ENCODE measurements around the gene CCDC137.

Gene CCDC137

GRCh38 chr17:81652906-81653771, 13.4 kb upstream of the CCDC137 start:
- DNase-seq, result no peak

GRCh38 chr17:81655378-81656117, 11.0 kb upstream of the CCDC137 start:
- DNase-seq, result no peak

GRCh38 chr17:81656118-81656743, 10.3 kb upstream of the CCDC137 start, which contains the start of gene PDE6G:
Gene PDE6G, minus strand, starts transcription at chr17:81656542. Its CDS starts 3,237 bp downstream, at chr17:81653305.
- DNase-seq, result no peak

- no peak for DNase-seq
Observed at GRCh38 chr17:81656835-81657234, 9.7 kb upstream of the CCDC137 start.

GRCh38 chr17:81659038-81659437, 7.5 kb upstream of the CCDC137 start:
- DNase-seq, result no peak

DNA sequence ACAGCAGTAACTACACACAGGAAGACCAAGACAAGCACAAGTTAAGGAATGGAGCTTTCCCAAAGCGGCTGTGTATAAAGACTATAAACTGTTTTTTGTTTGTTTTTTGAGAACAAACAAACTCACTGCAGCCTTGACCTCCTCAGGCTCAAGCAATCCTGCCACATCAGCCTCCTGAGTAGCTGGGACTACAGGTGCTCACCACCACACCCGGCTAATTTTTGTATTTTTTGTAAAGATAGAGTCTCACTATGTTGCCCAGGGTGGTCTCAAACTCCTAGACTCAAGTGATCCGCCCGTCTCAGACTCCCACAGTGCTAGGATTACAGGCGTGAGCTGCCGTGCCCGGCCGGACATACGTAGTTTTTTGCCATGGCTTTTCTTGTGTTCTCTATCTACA, 6.1 kb upstream of the CCDC137 start:
- DNase-seq, result no peak

DNA sequence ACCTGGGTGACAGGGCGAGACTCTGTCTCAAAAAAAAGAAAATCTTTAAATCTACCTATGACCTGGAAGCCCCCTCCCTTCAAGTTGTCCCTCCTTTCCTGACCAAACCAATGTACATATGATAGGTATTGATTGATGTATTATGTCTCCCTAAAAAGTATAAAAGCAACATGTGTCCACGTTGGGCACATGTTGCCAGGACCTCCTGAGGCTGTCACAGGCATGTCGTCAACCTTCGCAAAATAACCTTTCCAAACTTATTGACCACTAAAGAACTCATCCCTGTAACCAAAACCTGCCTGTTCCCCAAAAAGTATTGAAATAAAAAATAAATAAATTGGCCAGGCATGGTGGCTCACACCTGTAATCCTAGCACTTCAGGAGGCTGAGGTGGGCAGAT, 4.5 kb upstream of the CCDC137 start:
- no peak for DNase-seq

- no peak for DNase-seq
Observed at GRCh38 chr17:81664051-81664470, 2.5 kb upstream of the CCDC137 start.

DNA sequence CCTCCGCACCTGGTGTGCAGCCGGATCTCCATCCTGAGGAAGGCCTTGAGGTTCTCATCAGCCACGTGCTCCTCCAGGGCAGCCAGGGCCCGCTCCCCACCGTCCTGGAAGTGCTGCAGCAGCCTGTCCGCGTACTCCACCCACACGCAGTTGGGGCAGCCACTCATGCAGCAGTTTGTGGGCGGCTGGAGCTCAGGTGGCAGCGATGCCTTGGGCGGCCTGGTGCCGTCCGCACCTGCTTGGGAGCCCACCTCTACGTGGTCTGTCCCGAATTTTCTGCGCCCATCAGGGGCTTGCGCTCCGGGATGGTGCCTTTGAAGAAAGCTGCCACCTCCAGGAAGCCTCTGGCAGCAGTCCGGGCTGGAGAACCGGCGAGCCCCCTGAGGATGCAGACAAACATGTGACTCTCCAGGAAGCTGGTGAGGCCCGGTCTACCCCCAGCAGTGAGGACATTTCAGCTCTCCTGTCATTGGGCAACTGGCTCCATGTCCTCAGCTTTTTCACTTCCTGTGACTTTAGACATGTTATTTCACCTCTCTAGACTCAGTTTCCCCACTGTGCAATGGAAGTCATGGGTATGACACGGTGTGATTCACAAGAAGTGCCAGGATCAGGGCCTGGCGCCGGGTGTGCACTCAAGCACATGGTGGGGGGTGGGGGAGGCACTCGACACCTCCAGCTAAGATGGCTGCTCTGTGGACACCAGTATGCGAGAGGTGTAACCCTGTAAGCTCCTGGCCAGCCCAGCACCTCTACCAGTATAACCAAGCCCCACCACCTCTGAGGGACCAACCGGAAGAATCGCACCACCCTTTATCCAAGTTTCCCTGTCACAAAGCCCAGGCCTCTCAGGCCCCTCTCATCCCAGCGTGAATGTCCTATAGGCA, 1.1 kb upstream of the CCDC137 start:
- peak; percentile 67 for DNase-seq

DNA sequence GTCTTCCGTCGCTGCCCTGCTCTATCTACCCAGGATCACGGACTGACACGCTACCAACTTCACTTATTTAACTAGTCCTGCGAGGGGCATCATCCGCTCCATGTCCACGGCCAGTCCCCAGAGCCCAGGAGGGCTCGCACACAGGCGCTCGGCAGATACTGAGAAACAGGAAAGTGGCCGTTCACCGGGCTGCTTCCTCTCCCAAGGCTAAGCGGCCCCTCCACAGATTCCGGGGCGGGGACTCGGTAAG, 520 bp upstream of the CCDC137 start:
- no peak for DNase-seq

GRCh38 chr17:81667754-81668153, 1.2 kb downstream of the CCDC137 start:
- DNase-seq, result no peak

GRCh38 chr17:81672504-81672903, 6.0 kb downstream of the CCDC137 start:
- DNase-seq, result no peak

DNA sequence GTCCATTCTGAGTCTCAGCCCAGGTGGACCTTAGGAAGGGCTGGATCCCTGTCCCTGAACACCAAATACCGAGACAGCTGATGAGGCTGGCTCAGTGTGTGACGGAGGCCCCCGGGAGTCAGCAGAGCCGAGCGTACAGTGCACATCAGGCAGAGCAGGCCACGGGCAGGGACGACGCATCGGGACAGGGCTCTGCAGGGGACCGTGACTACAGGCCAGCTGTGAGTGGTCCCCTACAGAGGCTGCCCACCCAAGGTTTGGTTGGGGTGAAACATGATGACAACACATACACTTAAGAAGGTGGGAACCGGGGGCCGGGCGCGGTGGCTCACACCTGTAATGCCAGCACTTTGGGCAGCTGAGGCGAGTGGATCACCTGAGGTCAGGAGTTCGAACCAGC, 6.4 kb downstream of the CCDC137 start:
- no peak for DNase-seq

GRCh38 chr17:81673561-81674258, 7.2 kb downstream of the CCDC137 start:
- no peak for DNase-seq

GRCh38 chr17:81675515-81676221, 9.1 kb downstream of the CCDC137 start:
- DNase-seq, result peak; percentile 36

- DNase-seq, result no peak
Observed at GRCh38 chr17:81676906-81677305, 10.4 kb downstream of the CCDC137 start.

- no peak for DNase-seq
Observed at GRCh38 chr17:81680150-81680549, 13.6 kb downstream of the CCDC137 start.

DNA sequence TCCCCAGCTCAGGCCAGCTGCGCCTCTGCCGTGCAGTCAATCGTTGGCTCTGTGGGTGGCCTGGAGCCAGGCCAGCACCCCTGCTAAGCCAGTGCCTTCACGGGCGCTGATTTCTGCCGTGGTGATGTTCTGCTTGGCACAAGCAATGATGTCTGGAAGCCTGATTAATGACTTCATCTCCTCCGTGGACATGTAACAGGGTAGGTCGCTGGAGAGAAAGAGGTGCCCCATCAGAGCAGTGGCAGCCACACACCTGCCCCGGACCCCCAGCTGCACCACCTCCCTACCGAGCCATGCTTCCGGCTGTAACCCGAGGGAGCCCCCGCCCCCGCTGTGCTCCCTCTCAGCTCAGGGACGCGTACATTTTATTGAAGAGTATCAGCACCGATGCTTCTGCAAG, 15.1 kb downstream of the CCDC137 start:
- DNase-seq, result no peak

- DNase-seq, result no peak
Observed at GRCh38 chr17:81682565-81683207, 16.1 kb downstream of the CCDC137 start.

GRCh38 chr17:81683208-81683583, 16.7 kb downstream of the CCDC137 start:
- DNase-seq, result no peak
